HUES6 (cell line): ENCODE measurements around the gene IL2.
A peak's percentile ranks its signal among the peaks of the same experiment; 100 is the strongest.

Source experiments
- H3K27ac ChIP-seq: 2 replicates; pipeline ENCODE4 v1.7.0; 2013; ENCODE audit warnings: low read depth, mild to moderate bottlenecking, low read length, inconsistent platforms
- H3K27me3 ChIP-seq: 2 replicates; pipeline ENCODE4 v1.6.1; 2013; ENCODE audit warnings: low read length; ENCODE audit not compliant: control insufficient read depth, insufficient read depth
- H3K36me3 ChIP-seq: 2 replicates; pipeline ENCODE4 v1.6.1; 2013; ENCODE audit warnings: low read length; ENCODE audit not compliant: control insufficient read depth, insufficient read depth
- H3K4me1 ChIP-seq: 2 replicates; pipeline ENCODE4 v1.6.1; 2013; ENCODE audit warnings: low read length; ENCODE audit not compliant: control insufficient read depth, insufficient read depth
- H3K4me3 ChIP-seq: 2 replicates; pipeline ENCODE4 v1.5.1; 2013; ENCODE audit warnings: low read depth, low read length
- H3K9ac ChIP-seq: one replicate; pipeline ENCODE4 v1.6.1; 2013; ENCODE audit warnings: mild to moderate bottlenecking, low read length
- H3K9me3 ChIP-seq: 2 replicates; pipeline ENCODE4 v1.6.1; 2013; ENCODE audit warnings: low read depth, low read length; ENCODE audit not compliant: control insufficient read depth, insufficient read depth

The IL2 gene

GRCh38 chr4:122475233-122475632 lies 18.7 kb upstream of the IL2 start:
- Histone ChIP-seq H3K4me3 (no peak overlapping the region), H3K27ac (no peak overlapping the region), H3K9me3 (no peaks in the 10 kb centered on the region), H3K4me1 (no peaks in the 10 kb centered on the region), H3K36me3 (no peaks in the 10 kb centered on the region), H3K9ac (no peak overlapping the region), H3K27me3 (no peaks in the 10 kb centered on the region)

- H3K4me3 ChIP-seq, result no peak overlapping the region
- no peak overlapping the region for H3K27ac ChIP-seq
- H3K9me3 ChIP-seq, result 0 out of 2 replicates have a peak, but pooled peaks cover 5% of the 10 kb centered on the region
- H3K4me1 ChIP-seq, result no peaks in the 10 kb centered on the region
- H3K27me3 ChIP-seq, result no peaks in the 10 kb centered on the region
- no peak overlapping the region for H3K9ac ChIP-seq
- H3K36me3 ChIP-seq, result no peaks in the 10 kb centered on the region
These were observed 12.9 kb upstream of the IL2 start for GRCh38 chr4:122469457-122469856.

- peak overlapping the region; percentile 25; the same call in 1 of the 2 replicates for H3K4me3 ChIP-seq
- no peaks in the 10 kb centered on the region for H3K9me3 ChIP-seq
- peaks cover 6% of the 10 kb centered on the region for H3K4me1 ChIP-seq
- no peak overlapping the region for H3K27ac ChIP-seq
- H3K27me3 ChIP-seq, result no peaks in the 10 kb centered on the region
- no peaks in the 10 kb centered on the region for H3K36me3 ChIP-seq
- no peak overlapping the region for H3K9ac ChIP-seq
These were observed 2.1 kb upstream of the IL2 start for GRCh38 chr4:122458625-122459024.

GRCh38 chr4:122453384-122453995 lies 3.0 kb downstream of the IL2 start:
- Histone ChIP-seq H3K9me3 (no peaks in the 10 kb centered on the region), H3K27me3 (no peaks in the 10 kb centered on the region), H3K27ac (no peak overlapping the region), H3K36me3 (no peaks in the 10 kb centered on the region), H3K4me3 (no peak overlapping the region), H3K9ac (no peak overlapping the region), H3K4me1 (peaks cover 2% of the 10 kb centered on the region)

- no peaks in the 10 kb centered on the region for H3K27me3 ChIP-seq
These were observed 5.7 kb downstream of the IL2 start for GRCh38 chr4:122450847-122451246.

GRCh38 chr4:122434285-122434684 lies 22.2 kb downstream of the IL2 start:
- Histone ChIP-seq H3K27me3 (no peaks in the 10 kb centered on the region), H3K9me3 (no peaks in the 10 kb centered on the region), H3K4me3 (no peak overlapping the region), H3K4me1 (no peaks in the 10 kb centered on the region), H3K36me3 (no peaks in the 10 kb centered on the region), H3K27ac (no peak overlapping the region), H3K9ac (no peak overlapping the region)

More at GRCh38 chr4:122450847-122451246, 5.7 kb downstream of the IL2 start:
- Histone ChIP-seq H3K9me3 (no peaks in the 10 kb centered on the region), H3K27ac (no peak overlapping the region), H3K36me3 (no peaks in the 10 kb centered on the region), H3K4me3 (no peak overlapping the region), H3K9ac (no peak overlapping the region), H3K4me1 (no peaks in the 10 kb centered on the region)

- Histone ChIP-seq H3K4me3 (no peak overlapping the region), H3K27me3 (no peaks in the 10 kb centered on the region), H3K27ac (no peak overlapping the region), H3K4me1 (no peaks in the 10 kb centered on the region), H3K9me3 (no peaks in the 10 kb centered on the region), H3K9ac (no peak overlapping the region), H3K36me3 (no peaks in the 10 kb centered on the region)
These were observed 25.2 kb downstream of the IL2 start for GRCh38 chr4:122431351-122431750.

GRCh38 chr4:122423246-122423645 lies 33.3 kb downstream of the IL2 start:
- Histone ChIP-seq H3K4me3 (no peak overlapping the region), H3K9me3 (no peaks in the 10 kb centered on the region), H3K9ac (no peak overlapping the region), H3K27ac (no peak overlapping the region), H3K27me3 (no peaks in the 10 kb centered on the region), H3K36me3 (no peaks in the 10 kb centered on the region), H3K4me1 (no peaks in the 10 kb centered on the region)

GRCh38 chr4:122412547-122412946 lies 44.0 kb downstream of the IL2 start:
- no peak overlapping the region for H3K27ac ChIP-seq
- H3K36me3 ChIP-seq, result no peaks in the 10 kb centered on the region

GRCh38 chr4:122403861-122404260 lies 52.7 kb downstream of the IL2 start:
- Histone ChIP-seq H3K27ac (no peak overlapping the region), H3K4me3 (no peak overlapping the region), H3K27me3 (no peaks in the 10 kb centered on the region), H3K9me3 (no peaks in the 10 kb centered on the region), H3K4me1 (no peaks in the 10 kb centered on the region), H3K36me3 (no peaks in the 10 kb centered on the region), H3K9ac (no peak overlapping the region)

More at GRCh38 chr4:122412547-122412946, 44.0 kb downstream of the IL2 start:
- Histone ChIP-seq H3K9ac (no peak overlapping the region), H3K27me3 (no peaks in the 10 kb centered on the region), H3K4me1 (no peaks in the 10 kb centered on the region), H3K9me3 (no peaks in the 10 kb centered on the region), H3K4me3 (no peak overlapping the region)
